Right lobe of liver (tissue), 6 donors: ENCODE measurements around the gene RHOT2. TPM values are rescaled to one million over a fixed set of nuclear protein-coding genes. Genes with fewer than 3 reads are reported as not detected.

ENCODE experiments used
- ATAC-seq, 4 donors: fragments of 200-7000 bp; cut with Tn5 transposase; one replicate each; pipeline ENCODE4 v1.9.1; 2020; ENCODE audit warnings: mild to moderate bottlenecking in 4 of 4, moderate library complexity in 4 of 4
- DNase-seq, 3 donors: peaks; one replicate each; pipeline ENCODE4 v3.0.0-alpha.2; 2020
- H3K27ac ChIP-seq, 3 donors: fragments of 200-600 bp; one replicate each; pipeline ENCODE4 v1.8.0; 2022
- H3K27me3 ChIP-seq, 2 donors: fragments of 200-600 bp; one replicate each; pipeline ENCODE4 v1.8.0; 2022
- H3K36me3 ChIP-seq, 4 donors: fragments of 200-600 bp; sonication (generic) in 1 of 4; one replicate each; pipeline versions ENCODE4 v1.5.1 to v1.8.0; 2017 to 2022; ENCODE audit warnings: control low read depth in 1 of 4
- H3K4me1 ChIP-seq, 4 donors: fragments of 200-600 bp; sonication (generic) in 1 of 4; one replicate each; pipeline versions ENCODE4 v1.5.1 to v1.8.0; 2017 to 2022; ENCODE audit warnings: control low read depth in 1 of 4
- H3K4me3 ChIP-seq, 3 donors: fragments of 200-600 bp; one replicate each; pipeline ENCODE4 v1.8.0; 2022
- H3K9me3 ChIP-seq, 4 donors: fragments of 200-600 bp; sonication (generic) in 1 of 4; one replicate each; pipeline versions ENCODE4 v1.5.1 to v1.8.0; 2017 to 2022; ENCODE audit warnings: control low read depth in 1 of 4
- CTCF ChIP-seq, 4 donors: fragments of 200-600 bp in 3 of 4; fragments of 450-650 bp in 1 of 4; IDR thresholded peaks; one replicate each; pipeline versions ENCODE4 v1.5.1 to v1.8.0; 2016 to 2022; ENCODE audit warnings: antibody characterized with exemption in 4 of 4, mild to moderate bottlenecking in 2 of 4
- POLR2A ChIP-seq: fragments of 450-650 bp; IDR thresholded peaks from one replicate; pipeline ENCODE4 v1.6.1; 2017; ENCODE audit warnings: antibody characterized with exemption, mild to moderate bottlenecking
- WGBS: methylation state at CpG from one replicate; pipeline ENCODE4 v1.1.6; 2018; ENCODE audit warnings: low coverage, low lambda C conversion rate; ENCODE audit not compliant: insufficient coverage; ENCODE audit errors: missing lambda C conversion rate; 5-methylcytosine and 5-hydroxymethylcytosine counted together
- intact Hi-C, 2 donors: fragments of 100-400 bp; cut with DNase I; formaldehyde crosslinking; loops; one replicate each; pipeline versions ENCODE4 v1.11.2 to v1.14.1; 2022
- total RNA-seq, 6 experiments: library from RNA; depleted of rRNA in 2 of 6; stranded (reverse); fragments of >200 nt in 2 of 6; fragmentation: NEBNext Ultra II Directional in 3 of 6; extraction: Animal tissue kit (Norgen Biotek cat#: 25700) in 3 of 6; gene quantifications; one replicate each; pipeline versions ENCODE4 v1.1.0 to v1.2.4, GENCODE V29; 2016 to 2023
- donor health status: DM: no; HTN: yes; CAD: no.
- donor health status: DM: no; HTN: no; CAD: no.
- donor health status: DM: no; HTN: no; CAD: no.
- donor health status: DM: no; HTN: yes; CAD: no.
- donor health status: DM: no; HTN: yes; CAD: no.

The RHOT2 gene
- total RNA-seq, 6 experiments from 2014 or later: 28.5 to 44.8 (median 40.3) TPM

GRCh38 chr16:720447-720989 is 52.6 kb downstream of the RHOT2 start:
- H3K9me3 ChIP-seq: no peaks in the 10 kb centered on the region
- H3K4me3 ChIP-seq: peak overlapping the region; percentile 83 to 94 (median 89)
- H3K4me1 ChIP-seq: peaks cover 0 to 24% (median 5%) of the 10 kb centered on the region in 4 donors
- H3K27me3 ChIP-seq: no peaks in the 10 kb centered on the region
- H3K36me3 ChIP-seq: no peaks in the 10 kb centered on the region
- intact Hi-C loops: no loop called here
- whole genome bisulfite sequencing: 0% methylated on average over 13 of the region's 38 CpGs
- DNase-seq (no peak), ATAC-seq (peak in 2 of 4 donors; percentile 4 to 15)
- TF ChIP-seq POLR2A: no peak
- TF ChIP-seq CTCF (IDR thresholded peaks at IDR 0.05): no peak
- H3K27ac ChIP-seq: peak overlapping the region; percentile 47 to 80 (median 73)

GRCh38 chr16:720990-721764 is 53.2 kb downstream of the RHOT2 start, which contains the start of gene ANTKMT:
Gene ANTKMT, plus strand, starts transcription at chr16:721146. Its CDS starts 129 bp downstream, at chr16:721275.
- Histone ChIP-seq H3K27me3 (no peaks in the 10 kb centered on the region), H3K4me3 (peak within 1 kb of the TSS; percentile 83 to 94 (median 89)), H3K4me1 (peaks cover 0 to 18% (median 5%) of the 10 kb centered on the region in 4 donors), H3K36me3 (no peaks in the 10 kb centered on the region), H3K27ac (peak within 1 kb of the TSS; percentile 50 to 80 (median 73)), H3K9me3 (no peaks in the 10 kb centered on the region)
- ATAC-seq (peak; percentile 77 to 88 (median 80)), DNase-seq (peak; percentile 85 to 89 (median 87))
- 0% methylated on average over 9 of the region's 106 CpGs for WGBS
- TF ChIP-seq POLR2A (peak; percentile 82), CTCF (IDR thresholded peaks at IDR 0.05) (peak in 1 of 4 donors; percentile 11)
- intact Hi-C loops: no loop called here

- peak overlapping the region in 1 of 3 donors; percentile 73 for H3K27ac ChIP-seq
- intact Hi-C loops: no loop called here
These were observed 54.0 kb downstream of the RHOT2 start for GRCh38 chr16:721765-722540.

More at GRCh38 chr16:721765-722540, 54.0 kb downstream of the RHOT2 start:
- Histone ChIP-seq H3K9me3 (no peaks in the 10 kb centered on the region), H3K4me3 (peak overlapping the region; percentile 83 to 94 (median 89)), H3K27me3 (no peaks in the 10 kb centered on the region), H3K4me1 (peaks cover 0 to 13% (median 3%) of the 10 kb centered on the region in 4 donors), H3K36me3 (no peaks in the 10 kb centered on the region)
- TF ChIP-seq POLR2A (no peak), CTCF (IDR thresholded peaks at IDR 0.05) (no peak)
- WGBS: 84% methylated on average over 13 of the region's 51 CpGs
- DNase-seq: no peak
- ATAC-seq: no peak
